Karpas-422 (cell line): ENCODE results near the gene AGPAT1. TPM values are rescaled to one million over a fixed set of nuclear protein-coding genes. Genes with fewer than 3 reads are reported as not detected.

Experiments used
- DNase-seq: peaks from one replicate; pipeline ENCODE4 v3.0.0-alpha.2; 2015
- H2AFZ ChIP-seq: fragments of 200-600 bp; sonication (generic); 2 replicates; pipeline ENCODE4 v1.6.1; 2014; ENCODE audit warnings: antibody characterized with exemption, low read length, mixed read lengths
- H3K27ac ChIP-seq: fragments of 200-600 bp; sonication (generic); 2 replicates; pipeline ENCODE4 v1.5.1; 2014; ENCODE audit warnings: mild to moderate bottlenecking, low read length, moderate library complexity
- H3K27me3 ChIP-seq: fragments of 200-600 bp; sonication (generic); 2 replicates; pipeline ENCODE4 v1.6.1; 2014; ENCODE audit warnings: low read length, mixed read lengths
- H3K36me3 ChIP-seq: fragments of 200-600 bp; sonication (generic); 2 replicates; pipeline ENCODE4 v1.6.1; 2014; ENCODE audit warnings: low read length, mixed read lengths; ENCODE audit not compliant: insufficient read depth
- H3K4me1 ChIP-seq: fragments of 200-600 bp; sonication (generic); 2 replicates; pipeline ENCODE4 v1.6.1; 2014; ENCODE audit warnings: mild to moderate bottlenecking, low read length, mixed read lengths
- H3K4me2 ChIP-seq: fragments of 200-600 bp; sonication (generic); 2 replicates; pipeline ENCODE4 v1.6.1; 2014; ENCODE audit warnings: low read length, low read depth, mild to moderate bottlenecking; ENCODE audit not compliant: poor library complexity, severe bottlenecking
- H3K4me3 ChIP-seq: fragments of 200-600 bp; sonication (generic); 2 replicates; pipeline ENCODE4 v1.5.1; 2014; ENCODE audit warnings: mild to moderate bottlenecking, antibody characterized with exemption, low read length, mixed read lengths
- H3K79me2 ChIP-seq: fragments of 200-600 bp; sonication (generic); 2 replicates; pipeline ENCODE4 v1.6.1; 2014; ENCODE audit warnings: mild to moderate bottlenecking, low read length, mixed read lengths
- H3K9ac ChIP-seq: fragments of 200-600 bp; sonication (generic); 2 replicates; pipeline ENCODE4 v1.6.0; 2014; ENCODE audit warnings: low read length
- H3K9me2 ChIP-seq: fragments of 200-600 bp; sonication (generic), shearing (Covaris generic); replicated peaks from 2 replicates; pipeline ENCODE4 v1.6.0; 2014; ENCODE audit warnings: mild to moderate bottlenecking, low read length, moderate library complexity; ENCODE audit not compliant: insufficient read depth
- H3K9me3 ChIP-seq: fragments of 300-700, 200-600 bp; sonication (generic); 2 replicates; pipeline ENCODE4 v1.6.1; 2014; ENCODE audit warnings: low read length, mixed read lengths
- H4K20me1 ChIP-seq: fragments of 200-600 bp; sonication (generic); 2 replicates; pipeline ENCODE4 v1.6.1; 2014; ENCODE audit warnings: mild to moderate bottlenecking, antibody characterized with exemption, low read length, low read depth; ENCODE audit not compliant: insufficient read depth
- total RNA-seq: library from RNA; depleted of rRNA; stranded (reverse); fragments of >200 nt; shearing (Covaris generic); gene quantifications from 2 replicates; pipeline ENCODE4 v1.2.3, GENCODE V29; 2014; ENCODE audit warnings: low replicate concordance

AGPAT1 gene
- total RNA-seq, 1 experiment from 2014 or later, result 74.5 TPM

DNA sequence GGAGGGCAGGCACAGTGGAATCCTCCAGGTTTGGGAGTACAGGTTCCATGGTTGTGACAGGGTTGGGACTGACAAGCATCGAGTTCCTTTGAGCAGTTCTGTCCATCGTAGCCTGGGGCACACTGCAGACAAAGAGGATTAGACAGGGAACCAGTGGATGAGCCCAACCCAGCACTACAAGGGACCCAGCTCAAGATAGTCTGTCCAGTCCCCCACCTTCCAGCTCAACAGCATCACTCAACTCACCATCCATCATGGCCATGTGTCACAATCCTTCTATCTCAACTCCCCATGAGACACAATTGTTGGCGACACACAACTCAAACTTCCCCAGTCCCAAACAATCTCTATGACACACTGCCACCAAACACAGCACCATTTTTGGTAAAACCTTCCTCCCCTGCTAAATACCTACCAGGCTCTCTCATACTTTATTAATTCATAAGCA lies 28.4 kb upstream of the AGPAT1 start:
- no peaks in the 10 kb centered on the region for H3K36me3 ChIP-seq
- H3K4me2 ChIP-seq, result no peak overlapping the region
- no peaks in the 10 kb centered on the region for H3K27me3 ChIP-seq
- DNase-seq, result peak; percentile 28
- peaks cover 11% of the 10 kb centered on the region for H3K4me1 ChIP-seq
- no peak overlapping the region for H3K4me3 ChIP-seq
- no peak overlapping the region for H3K27ac ChIP-seq
- no peaks in the 10 kb centered on the region for H3K9me3 ChIP-seq
- H4K20me1 ChIP-seq, result no peaks in the 10 kb centered on the region
- no peaks in the 10 kb centered on the region for H3K79me2 ChIP-seq
- H3K9me2 ChIP-seq, result no peaks in the 10 kb centered on the region
- H2AFZ ChIP-seq, result no peak overlapping the region
- no peak overlapping the region for H3K9ac ChIP-seq

DNA sequence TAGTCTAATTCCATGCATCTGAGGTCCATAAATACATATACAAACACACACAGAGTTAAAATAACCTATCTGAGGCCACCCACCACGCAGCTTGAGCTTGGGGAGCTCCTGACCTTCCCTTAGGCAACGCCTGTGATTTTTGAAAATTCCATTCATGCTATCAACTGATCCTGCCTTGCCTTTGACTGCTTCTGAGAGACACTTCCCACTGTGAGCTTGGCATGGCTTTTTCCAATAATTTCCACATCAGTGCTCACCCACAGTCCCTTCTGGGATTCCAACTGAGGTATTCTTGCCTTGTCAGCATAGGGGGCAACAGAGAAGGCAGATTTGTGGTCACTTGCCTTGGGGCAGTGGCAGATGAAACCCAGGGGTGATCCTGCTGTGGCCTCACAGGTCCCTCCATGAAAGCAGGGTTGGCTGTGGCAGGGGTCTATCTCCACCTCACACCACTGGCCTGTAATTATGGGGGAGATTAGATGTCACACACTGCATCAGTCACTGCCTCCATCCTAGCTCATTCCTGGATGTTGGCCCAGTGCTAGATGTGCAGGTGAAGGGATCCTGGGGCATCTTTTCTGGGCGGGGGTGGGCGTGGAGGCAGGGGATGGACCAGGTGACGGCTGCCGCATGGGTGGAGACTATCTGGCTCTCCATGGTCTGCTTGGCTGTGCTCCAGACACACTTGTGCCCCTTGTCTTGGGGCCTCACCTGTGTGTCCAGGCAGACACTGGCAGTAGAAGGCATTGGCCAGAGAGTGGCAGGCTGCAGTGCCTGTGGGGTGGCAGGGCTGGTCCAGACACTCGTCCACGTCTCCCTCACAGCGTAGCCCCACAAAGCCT lies 27.8 kb upstream of the AGPAT1 start:
- Histone ChIP-seq H4K20me1 (no peaks in the 10 kb centered on the region), H3K9me2 (no peaks in the 10 kb centered on the region), H2AFZ (no peak overlapping the region), H3K36me3 (no peaks in the 10 kb centered on the region), H3K4me3 (no peak overlapping the region), H3K9ac (no peak overlapping the region), H3K4me1 (peaks cover 11% of the 10 kb centered on the region), H3K4me2 (no peak overlapping the region), H3K79me2 (no peaks in the 10 kb centered on the region), H3K27ac (no peak overlapping the region), H3K27me3 (no peaks in the 10 kb centered on the region), H3K9me3 (no peaks in the 10 kb centered on the region)
- no peak for DNase-seq

DNA sequence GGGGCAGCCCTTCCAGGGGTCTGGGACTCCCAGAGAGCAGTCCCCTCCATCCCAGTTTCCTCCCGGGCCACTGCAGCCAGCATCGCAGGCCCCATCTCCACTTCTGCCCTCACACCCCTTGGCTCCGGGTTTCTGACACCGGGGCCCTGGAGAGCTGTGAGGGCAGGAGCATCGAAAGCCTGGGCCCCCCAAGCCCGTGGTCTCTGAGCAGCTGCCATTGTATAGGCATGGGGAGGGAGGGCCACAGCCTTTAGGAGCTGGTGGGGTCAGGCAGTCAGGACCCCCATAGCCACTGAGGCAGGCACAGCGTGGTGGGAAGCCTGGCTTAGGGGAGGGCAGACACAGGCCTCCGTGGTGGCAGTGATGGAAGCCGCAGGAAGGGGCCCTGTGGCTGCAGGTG lies 26.3 kb upstream of the AGPAT1 start:
- no peaks in the 10 kb centered on the region for H4K20me1 ChIP-seq
- no peak overlapping the region for H3K27ac ChIP-seq
- H3K4me2 ChIP-seq, result no peak overlapping the region
- no peaks in the 10 kb centered on the region for H3K79me2 ChIP-seq
- no peaks in the 10 kb centered on the region for H3K9me3 ChIP-seq
- H3K36me3 ChIP-seq, result no peaks in the 10 kb centered on the region
- H3K4me3 ChIP-seq, result no peak overlapping the region
- no peak overlapping the region for H3K9ac ChIP-seq
- H2AFZ ChIP-seq, result no peak overlapping the region
- DNase-seq, result peak; percentile 2
- H3K9me2 ChIP-seq, result no peaks in the 10 kb centered on the region
- H3K4me1 ChIP-seq, result peaks cover 7% of the 10 kb centered on the region
- H3K27me3 ChIP-seq, result no peaks in the 10 kb centered on the region

DNA sequence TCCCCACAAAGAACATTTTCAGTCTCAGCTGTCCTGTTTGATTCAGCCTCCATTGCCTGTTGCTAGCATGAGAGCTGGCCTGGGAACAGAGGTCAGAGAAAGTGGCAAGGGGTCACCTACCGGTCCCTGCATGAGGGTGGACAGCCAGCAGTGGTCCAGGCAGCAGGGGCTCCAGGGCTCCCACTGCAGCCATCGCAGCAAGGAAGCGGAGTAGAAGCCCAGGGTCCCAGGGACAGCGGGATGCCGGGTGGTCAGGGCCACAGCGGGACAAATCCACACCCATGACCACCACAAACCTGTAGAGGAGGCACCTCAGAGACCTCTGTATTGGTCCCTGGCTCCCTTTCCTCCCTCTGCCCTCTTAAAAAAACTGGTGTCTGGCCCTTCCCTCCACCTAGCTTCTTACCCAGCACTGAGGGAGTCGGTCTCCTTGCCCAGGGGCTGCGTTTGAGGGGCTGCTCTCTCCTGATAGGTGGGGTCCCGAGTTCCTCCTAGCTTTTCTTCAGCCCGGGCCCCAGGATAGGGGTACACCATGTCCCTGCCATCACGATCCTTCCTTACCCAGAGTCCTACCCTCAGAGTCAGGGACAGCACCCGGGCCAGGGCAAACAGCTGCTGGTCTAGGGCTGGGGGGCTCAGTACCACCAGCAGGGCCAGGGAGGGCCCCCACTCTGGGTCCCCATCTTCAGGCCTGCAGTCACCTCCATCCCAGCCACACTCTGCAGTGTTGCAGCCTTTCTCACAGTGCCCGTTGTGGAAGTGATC lies 25.0 kb upstream of the AGPAT1 start:
- H3K4me2 ChIP-seq, result no peak overlapping the region
- H3K27ac ChIP-seq, result no peak overlapping the region
- H3K36me3 ChIP-seq, result no peaks in the 10 kb centered on the region
- H3K4me1 ChIP-seq, result peaks cover 18% of the 10 kb centered on the region
- H2AFZ ChIP-seq, result no peak overlapping the region
- H3K9me3 ChIP-seq, result no peaks in the 10 kb centered on the region
- peak; percentile 29 for DNase-seq
- no peaks in the 10 kb centered on the region for H3K27me3 ChIP-seq
- no peaks in the 10 kb centered on the region for H4K20me1 ChIP-seq
- no peak overlapping the region for H3K9ac ChIP-seq
- no peak overlapping the region for H3K4me3 ChIP-seq
- H3K79me2 ChIP-seq, result no peaks in the 10 kb centered on the region
- no peaks in the 10 kb centered on the region for H3K9me2 ChIP-seq

DNA sequence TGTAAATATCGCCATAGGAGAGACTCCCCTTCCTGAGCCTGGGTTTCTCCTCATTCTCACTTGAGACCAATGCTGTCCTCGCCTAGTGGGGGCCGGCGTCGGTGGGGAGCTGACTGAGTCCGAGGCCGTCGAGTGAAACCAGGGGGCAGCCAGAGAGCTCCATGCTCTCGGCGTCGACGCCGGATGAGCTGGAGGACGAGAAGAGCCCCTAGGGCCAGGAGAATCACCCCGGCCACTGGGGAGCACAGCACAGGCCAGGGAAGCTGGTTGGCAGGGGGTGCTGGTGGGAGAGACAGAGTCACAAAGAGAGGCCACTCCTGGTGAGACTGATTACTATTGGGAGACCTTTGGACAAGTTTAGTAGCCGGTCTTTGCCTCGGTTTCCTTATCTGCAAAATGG lies 23.0 kb upstream of the AGPAT1 start:
- H3K79me2 ChIP-seq, result no peaks in the 10 kb centered on the region
- H4K20me1 ChIP-seq, result no peaks in the 10 kb centered on the region
- no peak overlapping the region for H3K4me2 ChIP-seq
- no peak overlapping the region for H3K4me3 ChIP-seq
- no peaks in the 10 kb centered on the region for H3K9me2 ChIP-seq
- no peak overlapping the region for H2AFZ ChIP-seq
- no peak overlapping the region for H3K9ac ChIP-seq
- H3K4me1 ChIP-seq, result peaks cover 33% of the 10 kb centered on the region
- no peaks in the 10 kb centered on the region for H3K9me3 ChIP-seq
- peak; percentile 35 for DNase-seq
- no peak overlapping the region for H3K27ac ChIP-seq
- no peaks in the 10 kb centered on the region for H3K36me3 ChIP-seq
- no peaks in the 10 kb centered on the region for H3K27me3 ChIP-seq

DNA sequence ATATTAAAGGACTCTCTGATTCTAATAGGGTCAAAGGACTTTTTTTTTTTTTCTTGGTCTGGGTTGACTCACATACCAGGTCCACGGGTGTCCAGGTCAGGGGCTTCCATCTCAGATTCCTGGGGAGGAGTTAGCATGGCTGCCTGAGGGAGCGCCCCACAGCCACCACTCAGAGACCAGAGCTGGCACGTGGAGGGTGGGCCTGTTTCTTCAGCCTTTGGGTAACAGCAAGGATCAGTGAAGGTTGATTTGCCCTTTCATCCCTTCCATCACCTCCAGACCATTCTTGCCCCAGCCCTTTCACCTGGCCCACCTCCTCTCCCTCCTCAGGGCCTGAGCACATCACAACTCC lies 22.4 kb upstream of the AGPAT1 start:
- Histone ChIP-seq H4K20me1 (no peaks in the 10 kb centered on the region), H3K4me2 (no peak overlapping the region), H3K9me3 (no peaks in the 10 kb centered on the region), H3K9ac (no peak overlapping the region), H3K27me3 (no peaks in the 10 kb centered on the region), H3K79me2 (no peaks in the 10 kb centered on the region), H3K9me2 (no peaks in the 10 kb centered on the region), H2AFZ (no peak overlapping the region), H3K27ac (no peak overlapping the region), H3K4me1 (peaks cover 36% of the 10 kb centered on the region), H3K4me3 (no peak overlapping the region), H3K36me3 (no peaks in the 10 kb centered on the region)
- no peak for DNase-seq

DNA sequence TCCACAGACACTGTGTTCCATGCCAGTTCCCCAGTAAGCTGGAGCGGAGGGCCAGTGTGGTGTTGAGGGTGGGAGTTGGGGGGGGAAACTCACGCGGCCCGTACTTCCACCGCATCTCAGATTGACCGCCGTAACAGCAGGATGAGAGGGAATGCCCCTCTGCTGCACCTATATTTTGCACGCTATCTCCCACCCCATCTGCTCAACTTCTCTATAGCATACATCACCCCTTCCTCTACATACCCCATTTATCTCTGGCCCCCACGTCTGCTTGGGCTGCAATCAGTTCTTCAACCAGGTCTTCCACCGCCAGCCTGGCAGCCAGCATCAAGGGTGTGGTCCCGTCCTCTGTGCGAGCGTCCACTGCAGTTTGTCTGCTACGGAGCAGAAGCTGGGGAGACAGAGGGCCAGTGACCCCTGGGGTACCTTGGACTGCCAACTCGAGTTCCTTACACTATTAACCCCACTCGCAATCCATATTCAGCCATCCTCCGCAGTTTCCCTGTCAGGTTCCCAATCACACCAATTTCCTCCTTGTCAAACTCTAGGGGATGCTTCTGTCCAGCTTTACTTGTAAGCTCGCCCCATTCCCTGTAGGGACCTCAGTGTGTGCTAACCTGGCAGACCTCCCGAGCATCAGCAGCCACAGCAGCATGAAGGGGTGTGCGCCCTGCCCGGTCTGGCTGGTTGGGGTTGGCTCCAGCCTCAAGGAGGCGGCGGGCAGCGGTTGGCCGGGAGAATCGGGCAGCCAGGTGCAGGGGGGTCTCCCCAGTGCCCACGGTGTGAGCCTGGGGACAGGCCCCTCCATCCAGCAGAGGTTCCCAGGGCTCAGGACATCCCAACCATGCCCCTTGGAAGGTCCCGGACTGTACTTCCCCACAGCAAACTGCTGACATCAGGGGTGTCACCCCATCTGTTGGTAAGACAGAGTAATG lies 21.1 kb upstream of the AGPAT1 start:
- Histone ChIP-seq H4K20me1 (no peaks in the 10 kb centered on the region), H3K9me2 (no peaks in the 10 kb centered on the region), H3K27ac (peak overlapping the region; percentile 83; the same call in 1 of the 2 replicates), H3K4me2 (peak overlapping the region; percentile 98), H3K36me3 (no peaks in the 10 kb centered on the region), H2AFZ (peak overlapping the region; percentile 33; the same call in 1 of the 2 replicates), H3K9ac (peak overlapping the region; percentile 94), H3K4me3 (peak overlapping the region; percentile 88), H3K9me3 (no peaks in the 10 kb centered on the region), H3K27me3 (no peaks in the 10 kb centered on the region), H3K4me1 (peaks cover 45% of the 10 kb centered on the region), H3K79me2 (peaks cover 10% of the 10 kb centered on the region)
- peak; percentile 62 for DNase-seq
